ENCODE results near the gene PA2G4.

PA2G4 gene

DNA sequence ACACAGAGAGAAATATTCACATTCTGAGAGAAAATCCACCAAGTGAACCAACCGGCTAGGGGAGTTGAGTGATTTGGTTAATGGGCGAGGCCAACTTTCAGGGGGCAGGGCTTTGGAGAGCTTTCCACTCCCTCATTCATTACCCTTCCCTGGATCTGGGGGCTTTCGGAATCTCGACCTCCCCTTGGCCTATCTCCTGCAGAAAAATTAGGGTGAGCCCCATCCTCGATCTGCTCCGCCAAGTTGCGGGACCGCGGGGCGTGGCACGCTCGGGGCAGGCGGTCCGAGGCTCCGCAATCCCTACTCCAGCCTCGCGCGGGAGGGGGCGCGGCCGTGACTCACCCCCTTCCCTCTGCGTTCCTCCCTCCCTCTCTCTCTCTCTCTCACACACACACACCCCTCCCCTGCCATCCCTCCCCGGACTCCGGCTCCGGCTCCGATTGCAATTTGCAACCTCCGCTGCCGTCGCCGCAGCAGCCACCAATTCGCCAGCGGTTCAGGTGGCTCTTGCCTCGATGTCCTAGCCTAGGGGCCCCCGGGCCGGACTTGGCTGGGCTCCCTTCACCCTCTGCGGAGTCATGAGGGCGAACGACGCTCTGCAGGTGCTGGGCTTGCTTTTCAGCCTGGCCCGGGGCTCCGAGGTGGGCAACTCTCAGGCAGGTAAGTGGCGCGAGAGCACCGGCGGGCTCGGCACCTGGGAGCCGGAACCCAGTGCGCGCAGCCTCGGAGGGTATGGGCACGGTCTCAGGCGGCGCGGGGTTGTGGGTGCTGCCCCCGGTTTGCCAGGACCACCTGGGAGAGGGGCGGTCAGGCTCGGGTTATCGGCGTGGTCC, 24.4 kb upstream of the PA2G4 start, which contains the start of gene ERBB3:
TSS of gene ERBB3 (plus strand) at position 443 of the 833 bp plus-strand sequence. CDS start at position 579, 136 bp downstream.
- TF ChIP-seq Cebpa-rat (IDR thresholded peaks at IDR 0.05), result no peak
- no peaks in the 10 kb centered on the region for H4K20me1 ChIP-seq
- H3K27ac ChIP-seq, result no peak within 1 kb of the TSS
- peak within 1 kb of the TSS; percentile 66 for H3K4me3 ChIP-seq
- peak within 1 kb of the TSS; percentile 91 for H3K4me2 ChIP-seq
- no peaks in the 10 kb centered on the region for H3K36me3 ChIP-seq
- peaks cover 28% of the 10 kb centered on the region for H3K4me1 ChIP-seq
- peak within 1 kb of the TSS; percentile 21; the same call in 1 of the 2 replicates for H3K9ac ChIP-seq
- H3K27me3 ChIP-seq, result peaks cover 42% of the 10 kb centered on the region
- H3K9me3 ChIP-seq, result no peaks in the 10 kb centered on the region

DNA sequence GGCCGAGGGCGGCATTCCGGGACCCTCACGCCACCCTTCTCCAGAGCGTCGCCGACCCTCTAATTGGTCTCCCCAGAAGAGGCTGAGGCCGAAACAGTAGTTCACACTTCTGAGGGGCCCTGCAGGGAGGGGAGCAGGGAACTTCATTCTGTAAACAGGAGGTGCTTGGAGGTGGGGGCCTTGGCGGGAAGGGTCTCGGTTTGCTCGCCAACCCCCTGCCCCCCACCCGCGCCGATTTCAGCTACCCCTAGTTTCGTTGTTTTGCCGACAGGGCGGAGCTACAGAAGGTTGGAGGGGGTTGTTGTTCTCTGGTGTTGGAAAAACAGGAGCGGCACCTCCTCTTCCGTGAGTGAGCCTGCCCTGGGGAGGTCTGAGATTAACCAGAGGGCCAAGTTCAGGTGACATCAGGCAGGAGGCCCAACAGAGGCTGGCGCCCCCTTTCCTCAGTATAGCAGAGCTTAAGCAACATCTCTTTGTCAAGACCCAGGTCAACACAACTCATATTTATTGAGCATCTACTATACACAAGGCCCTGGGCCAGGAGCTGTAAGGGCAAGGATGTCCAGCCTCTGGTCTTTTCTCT, 23.7 kb upstream of the PA2G4 start:
- Histone ChIP-seq H3K27me3 (peaks cover 42% of the 10 kb centered on the region), H3K27ac (no peak overlapping the region), H3K36me3 (no peaks in the 10 kb centered on the region), H4K20me1 (no peaks in the 10 kb centered on the region), H3K9ac (no peak overlapping the region), H3K4me2 (peak overlapping the region; percentile 91), H3K9me3 (no peaks in the 10 kb centered on the region), H3K4me3 (peak overlapping the region; percentile 66; the same call in 1 of the 2 replicates), H3K4me1 (peaks cover 28% of the 10 kb centered on the region)
- no peak for TF ChIP-seq Cebpa-rat (IDR thresholded peaks at IDR 0.05)

DNA sequence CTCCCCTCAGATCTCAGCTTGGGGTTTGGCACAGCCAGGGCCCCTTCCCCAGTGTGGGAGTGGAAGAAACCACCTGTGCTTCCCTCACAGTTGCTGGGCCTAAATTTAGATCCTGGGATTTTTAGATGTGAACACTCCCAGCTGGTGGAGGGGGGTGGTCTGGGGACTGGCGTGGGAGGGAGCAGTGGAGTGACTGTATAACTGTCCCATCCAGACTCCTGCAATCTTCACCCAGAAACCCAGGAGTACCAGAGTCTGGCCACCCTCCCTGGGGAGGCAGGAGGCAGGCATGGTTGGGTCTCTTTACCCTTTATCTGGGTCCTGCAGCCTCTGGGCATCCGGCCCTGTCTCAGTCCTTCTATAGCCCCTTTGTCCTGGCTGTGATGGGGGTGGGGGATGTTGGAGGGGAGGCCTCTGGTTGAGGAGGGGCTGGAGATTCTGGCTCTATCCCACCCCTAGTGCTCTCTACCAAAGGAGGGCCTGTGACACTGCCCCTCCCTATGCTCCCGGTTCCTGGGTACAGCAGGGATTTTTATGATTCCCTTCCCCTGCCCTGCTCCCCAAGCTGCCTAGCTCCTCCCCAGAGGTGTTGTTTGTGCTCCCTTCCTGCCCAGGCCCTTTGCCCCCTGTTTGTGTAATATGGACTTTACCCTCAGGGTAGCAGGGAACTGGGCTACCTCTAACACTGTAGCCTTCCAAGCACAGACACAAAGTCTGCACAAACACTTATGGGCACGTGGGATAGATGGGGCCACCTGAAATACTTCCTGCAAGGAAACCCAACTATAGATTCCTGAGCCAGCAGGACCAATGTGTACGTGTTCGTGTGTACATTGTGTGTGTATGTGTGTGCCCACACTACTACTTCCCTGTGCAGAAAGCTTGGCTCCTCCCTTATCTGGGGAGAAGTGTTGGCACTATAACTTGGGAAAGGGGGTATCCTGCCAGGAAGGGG, 22.7 kb upstream of the PA2G4 start:
- H3K36me3 ChIP-seq, result no peaks in the 10 kb centered on the region
- no peak for TF ChIP-seq Cebpa-rat (IDR thresholded peaks at IDR 0.05)
- no peak overlapping the region for H3K9ac ChIP-seq
- no peaks in the 10 kb centered on the region for H3K9me3 ChIP-seq
- H3K4me2 ChIP-seq, result peak overlapping the region; percentile 39
- H3K27ac ChIP-seq, result no peak overlapping the region
- no peak overlapping the region for H3K4me3 ChIP-seq
- peaks cover 42% of the 10 kb centered on the region for H3K27me3 ChIP-seq
- H4K20me1 ChIP-seq, result no peaks in the 10 kb centered on the region
- H3K4me1 ChIP-seq, result peaks cover 28% of the 10 kb centered on the region

DNA sequence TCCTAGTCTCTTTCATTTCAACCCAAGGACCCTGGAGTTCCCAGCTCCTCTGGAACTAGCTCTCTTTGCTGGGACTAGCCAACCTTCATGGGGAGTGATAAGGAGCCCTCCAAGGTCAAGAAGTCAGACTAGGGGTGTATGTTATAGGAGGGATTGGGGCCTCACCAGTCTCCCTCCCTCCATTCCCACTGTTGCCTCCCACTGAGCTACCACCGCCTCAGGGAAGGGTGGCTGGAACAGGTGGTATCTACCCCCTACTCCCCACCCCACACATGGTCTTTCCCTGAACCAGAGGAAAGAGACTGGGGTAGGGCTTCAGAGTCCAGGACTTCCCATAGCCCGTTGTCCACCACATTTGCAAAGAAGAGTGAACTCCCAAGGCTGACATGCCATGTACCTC, 22.0 kb upstream of the PA2G4 start:
- no peak overlapping the region for H3K27ac ChIP-seq
- H3K4me3 ChIP-seq, result no peak overlapping the region
- no peak overlapping the region for H3K9ac ChIP-seq
- no peak overlapping the region for H3K4me2 ChIP-seq
- no peaks in the 10 kb centered on the region for H4K20me1 ChIP-seq
- peaks cover 42% of the 10 kb centered on the region for H3K27me3 ChIP-seq
- no peaks in the 10 kb centered on the region for H3K9me3 ChIP-seq
- TF ChIP-seq Cebpa-rat (IDR thresholded peaks at IDR 0.05), result no peak
- peaks cover 28% of the 10 kb centered on the region for H3K4me1 ChIP-seq
- no peaks in the 10 kb centered on the region for H3K36me3 ChIP-seq

DNA sequence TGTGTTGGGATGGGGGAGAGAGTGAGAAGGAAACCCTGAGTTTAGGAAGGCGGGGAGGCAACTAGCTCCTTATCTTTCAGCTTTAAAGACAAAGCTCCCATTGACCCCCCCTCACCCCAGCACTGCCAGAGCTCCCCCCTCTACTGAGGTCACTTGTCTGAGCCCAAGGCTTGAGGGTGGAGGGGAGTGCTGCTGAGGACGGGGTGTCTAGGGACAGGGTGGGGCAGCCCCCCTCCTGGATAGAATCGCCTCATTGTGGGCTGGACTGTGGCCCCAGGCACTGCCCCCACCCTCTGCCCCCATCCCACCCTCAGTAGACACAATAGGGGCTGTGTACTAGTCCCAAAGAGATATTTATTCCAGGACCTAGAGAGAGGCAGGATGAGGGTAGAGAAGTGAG, 21.4 kb upstream of the PA2G4 start:
- no peak overlapping the region for H3K9ac ChIP-seq
- peaks cover 28% of the 10 kb centered on the region for H3K4me1 ChIP-seq
- peaks cover 41% of the 10 kb centered on the region for H3K27me3 ChIP-seq
- H3K9me3 ChIP-seq, result no peaks in the 10 kb centered on the region
- H3K4me2 ChIP-seq, result no peak overlapping the region
- no peaks in the 10 kb centered on the region for H3K36me3 ChIP-seq
- TF ChIP-seq Cebpa-rat (IDR thresholded peaks at IDR 0.05), result no peak
- H4K20me1 ChIP-seq, result no peaks in the 10 kb centered on the region
- H3K27ac ChIP-seq, result no peak overlapping the region
- H3K4me3 ChIP-seq, result no peak overlapping the region

DNA sequence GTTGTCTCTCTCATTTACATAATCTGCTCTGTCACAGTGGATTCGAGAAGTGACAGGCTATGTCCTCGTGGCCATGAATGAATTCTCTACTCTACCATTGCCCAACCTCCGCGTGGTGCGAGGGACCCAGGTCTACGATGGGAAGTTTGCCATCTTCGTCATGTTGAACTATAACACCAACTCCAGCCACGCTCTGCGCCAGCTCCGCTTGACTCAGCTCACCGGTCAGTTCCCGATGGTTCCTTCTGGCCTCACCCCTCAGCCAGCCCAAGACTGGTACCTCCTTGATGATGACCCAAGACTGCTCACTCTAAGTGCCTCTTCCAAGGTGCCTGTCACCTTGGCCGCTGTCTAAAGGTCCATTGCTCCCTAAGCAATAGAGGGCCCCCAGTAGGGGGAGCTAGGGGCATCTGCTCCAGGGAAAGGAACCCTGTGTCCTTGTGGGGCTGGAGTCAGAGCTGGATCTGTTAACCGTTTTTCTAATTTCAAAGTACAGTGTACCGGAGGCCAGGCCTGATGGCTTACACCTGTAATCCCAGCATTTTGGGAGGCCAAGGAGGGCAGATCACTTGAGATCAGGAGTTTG, 19.3 kb upstream of the PA2G4 start:
- H3K27me3 ChIP-seq, result peaks cover 20% of the 10 kb centered on the region
- no peak overlapping the region for H3K27ac ChIP-seq
- H3K4me3 ChIP-seq, result no peak overlapping the region
- no peaks in the 10 kb centered on the region for H3K9me3 ChIP-seq
- H4K20me1 ChIP-seq, result no peaks in the 10 kb centered on the region
- TF ChIP-seq Cebpa-rat (IDR thresholded peaks at IDR 0.05), result no peak
- H3K36me3 ChIP-seq, result no peaks in the 10 kb centered on the region
- peaks cover 16% of the 10 kb centered on the region for H3K4me1 ChIP-seq
- no peak overlapping the region for H3K4me2 ChIP-seq
- no peak overlapping the region for H3K9ac ChIP-seq

DNA sequence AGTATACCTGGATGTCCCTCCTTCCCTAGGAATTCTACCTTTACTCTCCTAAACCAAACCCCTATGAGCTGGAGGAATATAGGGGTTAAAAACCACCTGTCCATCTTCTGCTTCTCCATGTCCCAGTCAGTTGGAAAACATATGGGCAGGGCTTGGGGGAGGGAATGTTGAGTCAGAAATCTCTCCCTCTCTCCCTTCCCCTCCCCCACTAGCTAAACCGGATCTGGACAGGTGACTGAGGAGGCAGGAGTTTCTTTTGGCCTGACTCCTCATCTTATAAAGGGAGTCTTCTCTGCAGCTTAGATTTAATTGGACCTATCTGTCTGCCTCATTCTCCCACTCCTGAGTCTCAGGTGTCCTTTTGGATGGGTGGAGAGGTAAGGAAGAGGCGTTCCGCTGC, 18.3 kb upstream of the PA2G4 start:
- TF ChIP-seq Cebpa-rat (IDR thresholded peaks at IDR 0.05), result no peak
- Histone ChIP-seq H3K36me3 (no peaks in the 10 kb centered on the region), H3K9ac (no peak overlapping the region), H3K4me2 (no peak overlapping the region), H3K9me3 (no peaks in the 10 kb centered on the region), H3K27me3 (peaks cover 10% of the 10 kb centered on the region), H3K4me1 (peaks cover 5% of the 10 kb centered on the region), H3K4me3 (no peak overlapping the region), H3K27ac (no peak overlapping the region), H4K20me1 (no peaks in the 10 kb centered on the region)

DNA sequence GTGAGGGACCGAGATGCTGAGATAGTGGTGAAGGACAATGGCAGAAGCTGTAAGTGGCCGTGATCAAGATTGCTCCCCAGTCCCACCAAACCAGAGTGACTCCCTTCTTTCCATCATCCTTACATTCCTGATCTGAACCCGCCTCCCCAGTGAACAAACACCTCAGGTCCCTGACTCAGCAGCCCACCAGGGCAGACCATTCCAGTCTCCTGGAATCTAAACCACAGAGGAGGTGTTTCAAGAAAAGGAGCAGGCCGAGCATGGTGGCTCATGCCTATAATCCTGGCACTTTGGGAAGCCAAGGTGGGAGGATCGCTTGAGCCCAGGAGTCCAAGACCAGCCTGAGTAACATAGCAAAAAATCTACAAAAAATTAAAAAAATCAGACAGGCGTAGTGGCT, 17.8 kb upstream of the PA2G4 start:
- Histone ChIP-seq H4K20me1 (no peaks in the 10 kb centered on the region), H3K36me3 (no peaks in the 10 kb centered on the region), H3K9ac (no peak overlapping the region), H3K27ac (no peak overlapping the region), H3K4me1 (peaks cover under 1% of the 10 kb centered on the region; the same call in 1 of the 2 replicates), H3K27me3 (peaks cover 5% of the 10 kb centered on the region; the same call in 1 of the 2 replicates), H3K9me3 (no peaks in the 10 kb centered on the region), H3K4me2 (no peak overlapping the region), H3K4me3 (no peak overlapping the region)
- TF ChIP-seq Cebpa-rat (IDR thresholded peaks at IDR 0.05), result no peak

DNA sequence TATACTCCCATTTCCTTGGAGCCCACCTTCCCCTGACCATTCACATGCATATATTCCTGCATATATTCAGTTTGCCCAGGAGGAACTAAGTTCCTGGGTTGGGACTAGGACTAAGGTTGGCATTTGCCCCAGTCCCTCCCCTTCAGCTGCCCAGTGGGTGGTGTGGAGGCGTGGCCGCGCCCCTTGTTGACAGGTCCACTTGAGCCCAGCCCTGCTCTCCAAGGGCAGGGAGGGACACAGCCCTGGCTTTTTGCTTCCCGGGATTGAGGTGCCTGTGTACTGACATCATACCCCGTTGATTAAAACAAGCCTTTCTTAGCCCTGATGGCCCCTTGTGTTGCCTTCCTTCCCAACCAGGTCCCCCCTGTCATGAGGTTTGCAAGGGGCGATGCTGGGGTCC, 17.1 kb upstream of the PA2G4 start:
- Histone ChIP-seq H3K27me3 (no peaks in the 10 kb centered on the region; the same call in 1 of the 2 replicates), H3K36me3 (no peaks in the 10 kb centered on the region), H3K9me3 (no peaks in the 10 kb centered on the region), H4K20me1 (no peaks in the 10 kb centered on the region), H3K4me2 (no peak overlapping the region), H3K4me1 (no peaks in the 10 kb centered on the region), H3K9ac (no peak overlapping the region), H3K27ac (no peak overlapping the region), H3K4me3 (no peak overlapping the region)
- no peak for TF ChIP-seq Cebpa-rat (IDR thresholded peaks at IDR 0.05)

Measured in BLaER1 (cell line).